HG03108 (cell line): ENCODE data around the gene CDK14.
A peak's percentile ranks its signal among the peaks of the same experiment; 100 is the strongest.

Experiments used
- ATAC-seq: cut with Tn5 transposase; IDR thresholded peaks from one replicate; pipeline ENCODE4 v1.9.1; 2021; ENCODE audit warnings: moderate library complexity; ENCODE audit not compliant: unreplicated experiment

Gene CDK14

DNA sequence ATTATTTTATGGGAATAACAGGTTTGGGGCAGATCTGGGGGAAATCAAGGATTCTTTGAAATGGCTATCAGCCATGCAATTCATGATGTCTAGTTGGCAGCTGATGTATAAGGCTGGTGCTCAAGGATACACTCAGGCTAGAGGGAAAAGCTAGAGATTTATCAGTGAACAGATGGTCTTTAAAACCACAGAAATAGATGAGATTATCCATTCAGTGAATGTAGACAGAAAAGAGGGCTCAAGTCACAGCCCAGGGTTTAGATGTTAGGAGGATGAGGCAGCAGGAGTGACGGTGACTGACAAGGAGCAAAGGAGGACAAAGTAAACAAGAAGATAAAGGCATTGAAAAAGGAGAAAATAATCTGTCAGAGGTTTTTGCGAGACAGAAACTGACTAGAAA, 238.7 kb downstream of the CDK14 start:
- no peak for ATAC-seq

DNA sequence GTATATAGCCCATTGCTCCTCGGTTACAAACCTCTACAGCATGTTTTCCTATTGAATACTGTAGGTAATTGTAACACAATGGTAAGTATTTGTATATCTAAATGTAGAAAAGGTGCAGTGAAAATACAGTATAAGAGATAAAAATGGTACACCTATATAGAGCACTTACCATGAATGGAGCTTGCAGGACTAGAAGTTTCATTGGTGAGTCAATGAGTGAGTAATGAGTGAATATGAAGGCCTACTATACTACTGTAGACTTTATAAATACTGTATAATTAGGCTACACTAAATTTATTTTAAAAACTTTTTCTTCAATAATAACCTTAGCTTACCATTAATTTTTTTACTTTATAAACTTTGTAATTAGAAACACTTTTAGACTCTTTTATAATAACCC, 239.7 kb downstream of the CDK14 start:
- no peak for ATAC-seq

DNA sequence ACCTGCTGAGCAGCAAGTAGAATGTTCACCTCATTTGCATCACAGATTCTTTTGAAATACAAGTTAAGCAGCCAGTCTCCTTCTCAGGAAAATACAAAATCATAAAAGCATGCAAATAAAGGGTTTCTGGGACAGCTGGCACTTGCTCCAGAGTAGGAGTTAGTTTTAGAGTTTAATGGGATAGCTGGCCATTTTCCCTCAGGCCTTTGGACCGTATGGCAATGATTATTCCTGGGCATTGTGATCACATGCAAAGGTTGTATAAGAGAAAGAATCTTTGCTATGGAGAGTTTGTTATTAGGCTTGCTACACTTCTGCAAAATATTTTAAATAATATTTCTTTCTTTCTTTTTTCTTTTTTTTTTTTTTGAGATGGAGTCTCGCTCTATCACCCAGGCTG, 240.8 kb downstream of the CDK14 start:
- no peak for ATAC-seq

DNA sequence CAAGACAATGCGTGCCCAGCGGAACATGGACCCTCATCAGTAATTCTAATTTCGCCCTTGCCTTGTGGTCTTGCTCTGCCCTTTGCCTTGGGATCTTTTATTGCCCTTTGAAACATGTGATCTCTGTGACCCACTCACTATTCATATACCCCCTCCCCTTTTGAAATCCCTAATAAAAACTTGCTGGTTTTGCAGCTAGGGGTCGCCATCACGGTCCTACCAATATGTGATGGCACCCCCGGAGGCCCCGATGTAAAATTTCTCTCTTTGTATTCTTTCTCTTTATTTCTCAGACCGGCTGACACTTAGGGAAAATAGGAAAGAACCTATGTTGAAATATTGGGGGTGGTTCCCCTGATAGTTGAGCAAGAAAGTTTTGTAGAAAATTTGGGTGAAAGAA, 242.7 kb downstream of the CDK14 start:
- no peak for ATAC-seq

DNA sequence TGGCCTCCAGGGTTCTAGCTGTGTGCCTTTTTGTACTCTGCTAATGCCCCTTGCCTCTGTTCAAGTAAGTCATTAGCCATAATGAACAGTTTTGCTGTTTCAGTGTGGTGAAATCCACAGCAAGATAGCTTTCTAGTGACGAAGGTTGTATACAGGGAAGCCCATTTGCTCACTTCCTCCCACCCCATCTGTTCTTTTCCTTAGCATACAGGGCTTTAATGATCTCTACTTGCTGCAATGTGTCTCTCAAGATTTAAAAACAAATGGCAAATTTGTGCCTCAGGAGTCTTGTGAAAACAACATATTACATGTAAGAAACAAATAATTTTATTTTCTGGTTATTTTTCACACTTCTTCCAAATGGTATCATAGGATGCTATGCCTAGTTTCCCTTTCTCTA, 243.2 kb downstream of the CDK14 start:
- ATAC-seq: no peak

DNA sequence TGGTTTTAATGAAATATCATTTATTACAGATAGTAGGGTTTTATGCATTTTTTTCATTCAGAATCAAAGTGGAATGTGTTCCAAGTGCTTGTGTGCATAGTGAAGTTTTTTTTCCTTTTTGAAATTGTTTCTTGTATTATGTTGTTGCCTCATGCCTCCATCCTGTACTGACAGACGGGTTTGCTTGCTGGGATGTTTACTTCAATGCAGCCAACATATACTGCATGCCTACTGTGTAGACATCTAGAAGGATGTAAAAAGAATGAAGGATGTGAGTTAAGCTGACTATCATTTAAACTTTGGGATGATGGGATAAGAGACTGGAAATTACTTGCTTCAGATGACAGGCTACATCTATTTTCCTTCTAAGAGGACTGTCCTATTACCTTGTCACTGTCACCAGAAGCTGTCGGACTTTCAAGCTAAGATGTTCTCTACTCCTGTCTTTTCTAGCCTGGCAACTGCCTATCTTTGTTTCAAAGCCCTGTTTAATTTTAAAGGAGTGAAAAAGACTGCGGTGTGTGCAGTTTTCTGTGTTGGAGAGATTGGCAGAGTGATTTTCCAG, 243.7 kb downstream of the CDK14 start:
- ATAC-seq: no peak

DNA sequence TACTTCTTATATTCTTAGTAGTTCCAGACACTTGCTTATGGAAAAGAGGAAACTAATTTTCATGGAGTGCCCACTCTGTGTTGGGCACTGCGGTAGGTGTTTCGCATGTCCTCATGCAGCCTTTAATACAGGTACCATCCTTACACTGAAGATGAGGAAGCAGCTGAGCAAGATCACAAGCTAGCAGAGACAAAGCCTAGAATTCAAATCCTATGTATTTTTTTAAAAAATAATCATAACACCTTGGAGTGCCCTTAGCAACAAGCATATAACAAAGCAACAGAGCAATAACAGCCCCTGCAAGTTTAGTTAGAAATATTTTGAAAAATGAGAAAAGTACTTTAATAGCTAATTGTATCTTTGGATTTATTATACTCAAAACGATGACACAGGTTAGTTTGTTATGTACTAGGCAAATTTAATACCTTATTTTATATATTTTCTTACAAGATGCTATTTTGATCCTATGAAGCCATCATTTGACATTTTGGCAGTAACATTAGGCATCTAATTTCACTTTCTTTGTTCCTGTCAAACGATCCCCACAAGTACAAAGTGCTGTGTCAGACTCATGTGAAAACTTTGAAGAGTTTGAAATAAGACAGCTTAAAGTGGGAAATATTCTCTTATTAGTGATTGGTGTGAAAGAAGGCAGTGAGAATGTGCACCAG, 245.8 kb downstream of the CDK14 start:
- ATAC-seq: no peak

DNA sequence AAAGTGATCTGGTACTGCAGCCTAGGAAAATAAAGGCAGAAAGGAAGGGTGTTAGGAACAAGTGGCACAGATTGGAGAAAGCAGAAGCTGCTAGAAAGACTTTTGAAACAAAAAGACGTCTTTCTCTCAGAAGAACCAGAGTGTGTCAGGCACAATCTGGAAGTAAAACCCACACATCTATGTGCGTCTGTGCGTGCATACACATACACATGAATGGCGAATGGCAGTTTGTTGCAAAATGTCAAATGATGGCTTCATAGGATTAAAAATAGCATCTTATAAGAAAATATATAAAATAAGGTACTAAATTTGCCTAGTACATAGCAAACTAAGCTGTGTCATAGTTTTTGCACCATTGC, 246.3 kb downstream of the CDK14 start:
- ATAC-seq: no peak

DNA sequence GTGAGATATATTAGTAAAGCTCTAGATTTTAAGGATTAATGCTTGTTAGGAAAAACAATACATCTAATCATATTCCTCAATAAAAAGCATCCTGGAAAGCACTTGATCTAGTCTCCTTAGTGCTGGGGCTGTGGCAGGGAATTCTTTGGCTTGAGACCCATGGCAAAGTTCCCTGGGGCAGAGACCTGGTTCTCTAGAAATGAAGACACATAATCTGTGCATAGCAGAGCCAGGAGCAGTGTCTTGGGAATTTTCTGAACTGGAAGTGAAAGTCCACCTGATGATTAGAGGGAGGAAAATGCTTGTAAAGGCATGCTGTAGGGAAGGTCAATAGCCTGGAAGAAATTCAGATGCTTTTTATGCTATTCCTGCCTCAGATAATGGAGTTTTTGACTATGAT, 247.4 kb downstream of the CDK14 start:
- ATAC-seq: no peak

DNA sequence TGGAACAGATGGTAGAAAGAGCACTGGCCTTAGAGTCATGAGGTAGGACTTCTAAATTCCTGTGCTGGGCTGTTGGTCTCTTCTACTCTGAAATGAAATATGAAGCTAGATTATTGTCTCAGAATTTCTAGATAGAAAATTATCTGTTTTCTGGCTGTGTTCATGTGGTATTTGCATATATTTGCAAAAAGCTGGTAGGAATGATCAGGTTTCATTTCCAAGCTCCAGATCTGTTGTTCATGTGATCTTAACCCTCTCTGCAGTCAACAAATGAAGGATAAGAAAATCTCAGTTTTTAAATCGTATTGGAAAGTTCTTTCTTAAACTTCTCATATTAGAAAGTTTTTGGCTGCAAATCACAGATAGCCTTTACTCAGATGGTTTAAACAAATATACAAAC, 248.3 kb downstream of the CDK14 start:
- no peak for ATAC-seq

DNA sequence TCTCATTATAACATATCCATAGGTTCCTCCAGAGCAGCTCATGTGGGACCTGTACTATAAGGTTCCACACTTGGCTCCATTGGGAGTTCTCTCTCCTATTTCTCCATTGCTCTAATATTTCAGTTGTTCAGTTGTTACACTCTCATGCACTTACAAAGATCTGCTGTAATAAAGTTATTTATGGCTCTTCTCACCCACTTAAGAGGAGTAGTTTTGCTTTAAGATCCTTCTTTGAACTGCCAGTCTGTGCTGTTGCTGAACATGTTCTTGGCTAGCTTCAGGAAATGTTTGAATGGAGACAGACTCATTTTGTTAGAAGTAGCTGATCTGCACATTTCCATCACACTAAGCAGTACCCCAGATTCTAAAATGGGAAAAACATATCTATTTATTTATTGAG, 250.1 kb downstream of the CDK14 start:
- ATAC-seq: no peak

DNA sequence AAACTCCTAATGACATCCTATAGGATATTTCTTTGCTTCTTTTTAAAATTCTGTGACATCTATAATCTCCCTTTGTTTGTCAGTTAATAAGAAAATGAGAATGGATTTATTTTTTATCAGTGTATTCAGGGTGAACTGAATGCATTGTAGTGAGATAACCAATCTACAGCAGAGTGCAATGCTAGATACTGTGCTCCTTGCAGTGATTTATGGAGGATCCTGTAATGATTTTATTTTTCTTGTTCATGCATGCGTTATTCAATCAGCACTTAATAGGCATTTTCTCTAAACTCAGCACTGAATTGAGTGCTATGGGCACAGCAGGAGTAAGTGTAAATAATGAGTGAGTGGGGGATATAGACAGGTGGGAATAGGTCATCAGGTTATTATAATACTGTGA, 253.9 kb downstream of the CDK14 start:
- no peak for ATAC-seq

DNA sequence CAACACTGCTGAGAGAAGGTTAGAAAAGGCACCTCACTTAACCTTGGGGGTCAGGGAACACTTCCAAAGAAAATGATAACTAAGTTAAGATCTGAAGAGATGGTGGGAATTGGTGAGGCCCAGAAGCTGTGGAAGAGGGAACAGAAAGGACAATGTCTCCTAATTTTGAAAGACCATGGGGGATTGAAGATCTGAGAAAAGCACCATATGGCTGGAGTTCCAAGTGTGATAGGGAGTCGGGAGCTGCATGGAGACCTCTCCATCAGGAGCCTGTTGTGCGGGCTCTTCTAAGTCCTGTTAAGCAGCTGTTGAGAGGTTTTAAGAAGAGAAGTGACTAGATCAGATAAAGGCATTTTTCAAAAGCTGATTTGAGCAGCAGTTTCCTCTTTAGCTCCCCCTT, 254.3 kb downstream of the CDK14 start:
- ATAC-seq: no peak

DNA sequence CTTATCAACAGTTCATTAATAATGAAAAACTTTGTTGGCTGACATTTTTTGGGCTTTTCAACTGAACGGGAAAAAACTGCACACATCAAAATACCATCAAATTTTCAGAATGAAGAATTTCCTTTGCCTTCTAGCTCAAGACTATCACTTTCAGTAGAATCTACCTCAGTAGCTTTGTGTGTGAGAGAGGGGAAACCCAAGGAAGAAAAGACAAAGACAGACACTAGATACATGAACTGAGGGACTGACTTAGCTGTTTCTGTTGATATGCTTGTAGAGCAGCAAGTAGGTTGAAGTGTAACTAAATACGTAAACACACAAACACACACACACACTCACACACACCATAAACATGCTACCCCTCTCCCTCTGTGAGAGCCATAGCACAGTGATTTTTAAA, 257.1 kb downstream of the CDK14 start:
- no peak for ATAC-seq

DNA sequence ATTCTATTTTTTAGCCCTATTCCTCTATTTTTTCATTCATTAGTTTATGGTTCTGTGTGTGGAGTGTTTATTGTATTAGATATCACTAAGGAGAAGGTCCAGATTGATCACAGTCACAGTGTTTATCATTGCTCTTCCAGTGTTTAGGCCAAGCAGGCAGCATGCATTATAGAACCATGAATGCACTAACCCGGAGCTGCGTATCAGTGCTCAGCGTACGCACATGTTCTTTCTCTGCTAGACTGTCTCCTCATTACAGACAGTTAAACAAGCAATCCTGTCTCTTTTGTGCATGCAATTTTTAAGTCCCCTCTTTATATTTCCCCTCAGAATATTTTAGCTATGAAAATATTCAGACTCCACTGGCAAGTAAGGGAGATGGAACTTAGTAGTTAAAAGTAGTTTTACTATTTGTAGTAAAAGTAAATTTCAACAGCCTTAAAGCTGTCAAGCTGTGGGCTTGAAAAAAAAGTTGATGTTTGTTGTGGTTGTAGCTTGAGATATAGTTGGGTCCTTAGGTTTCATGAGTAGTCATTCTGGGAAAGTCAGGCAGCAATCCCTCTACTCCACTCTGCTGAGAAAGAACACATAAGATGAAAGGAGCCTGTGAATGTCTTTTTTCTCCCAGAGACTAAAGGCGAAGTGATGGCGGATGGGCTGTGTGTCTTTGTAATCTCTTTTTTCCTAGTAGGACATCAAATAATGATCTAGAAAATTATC, 260.4 kb downstream of the CDK14 start:
- ATAC-seq: no peak

DNA sequence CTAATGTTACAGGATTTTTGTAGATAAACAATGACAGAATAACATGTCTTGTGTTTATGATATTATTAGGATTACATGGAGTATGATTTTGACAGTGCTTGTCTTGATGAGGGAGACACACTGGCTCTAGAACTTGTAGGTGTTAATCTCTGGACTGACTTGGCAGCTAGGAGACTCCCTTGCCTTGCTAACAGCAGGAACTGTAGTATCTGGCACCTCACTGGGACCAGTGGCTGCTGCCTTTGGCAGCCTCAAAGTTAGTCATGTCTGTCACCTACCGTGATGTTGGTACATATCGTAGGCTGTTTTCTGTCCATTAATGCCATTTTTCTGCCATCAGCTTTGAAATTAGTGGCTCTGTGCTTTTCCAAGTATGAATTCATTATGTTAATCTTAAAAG, 261.5 kb downstream of the CDK14 start:
- ATAC-seq: no peak

DNA sequence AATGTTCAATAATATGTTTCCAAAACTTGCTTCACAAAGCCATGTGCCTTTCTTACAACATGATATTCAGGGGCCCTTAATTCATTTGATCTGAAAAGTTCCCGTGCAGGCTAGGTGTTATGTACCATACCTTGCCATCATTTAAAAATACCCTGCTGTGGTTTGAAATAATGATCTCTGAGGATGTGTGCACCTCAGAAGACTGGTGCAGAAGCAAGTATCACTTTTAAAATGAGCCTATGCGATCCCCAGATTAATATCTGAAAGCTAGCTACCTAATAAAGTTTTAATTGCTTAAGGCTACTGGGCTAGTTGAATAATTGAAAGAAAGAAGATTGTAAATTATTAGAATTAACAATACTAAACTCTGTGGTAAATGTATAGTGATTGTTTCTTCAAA, 262.4 kb downstream of the CDK14 start:
- peak; percentile 56 for ATAC-seq

DNA sequence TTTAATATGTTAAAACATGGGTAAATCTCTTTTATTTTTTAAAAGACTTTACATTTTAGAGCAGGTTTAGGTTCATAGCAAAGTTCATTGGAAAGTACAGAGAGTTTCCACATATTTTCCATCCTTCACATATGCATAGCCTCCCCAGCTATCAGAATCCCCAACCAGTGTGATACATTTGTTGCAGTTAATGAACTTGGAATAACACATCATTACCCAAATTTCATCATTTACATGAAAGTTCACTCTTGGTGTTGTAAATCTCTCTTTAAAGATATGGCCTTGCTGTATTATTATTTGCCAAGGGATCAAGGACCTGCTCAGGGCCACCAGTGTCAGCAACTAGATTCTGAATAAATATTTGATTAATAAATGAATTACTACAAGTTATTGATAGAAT, 263.4 kb downstream of the CDK14 start:
- no peak for ATAC-seq

DNA sequence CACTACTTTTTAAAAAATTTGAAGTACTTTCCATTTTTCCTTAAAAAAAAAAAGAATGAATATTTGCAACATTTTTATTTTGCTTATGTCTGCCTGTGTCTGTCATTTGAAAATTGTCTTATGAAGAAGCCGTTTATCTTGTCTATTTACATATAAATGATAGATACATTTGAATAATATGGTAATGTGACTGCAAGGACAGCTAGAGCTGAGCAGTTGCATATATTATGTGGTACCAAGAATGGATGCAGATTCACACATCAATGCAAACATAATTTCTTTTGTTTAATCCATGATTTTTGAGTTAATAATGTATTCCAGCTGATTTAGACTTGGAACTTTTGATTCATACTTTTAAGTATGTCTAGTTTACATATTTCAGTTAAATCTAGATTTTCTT, 268.0 kb downstream of the CDK14 start:
- no peak for ATAC-seq

DNA sequence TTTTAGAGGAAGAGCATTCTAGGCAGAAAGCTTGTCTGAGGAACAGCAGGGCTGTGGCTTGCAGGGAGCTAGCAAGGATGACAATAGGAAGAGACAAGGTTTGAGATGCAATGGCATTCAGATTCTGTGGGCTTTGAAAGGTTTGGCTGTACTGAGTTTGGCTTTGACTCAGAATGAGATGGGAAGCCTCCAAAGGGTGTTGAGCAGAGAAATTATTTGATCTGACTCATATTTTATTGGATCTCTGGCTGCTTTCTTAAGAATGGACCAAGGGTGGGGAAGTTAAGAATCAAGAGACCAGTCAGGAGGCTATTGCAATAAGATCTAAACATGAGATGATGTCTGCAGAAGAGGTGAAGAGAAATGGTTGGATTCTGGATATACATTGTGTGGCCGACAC, 273.2 kb downstream of the CDK14 start:
- no peak for ATAC-seq

DNA sequence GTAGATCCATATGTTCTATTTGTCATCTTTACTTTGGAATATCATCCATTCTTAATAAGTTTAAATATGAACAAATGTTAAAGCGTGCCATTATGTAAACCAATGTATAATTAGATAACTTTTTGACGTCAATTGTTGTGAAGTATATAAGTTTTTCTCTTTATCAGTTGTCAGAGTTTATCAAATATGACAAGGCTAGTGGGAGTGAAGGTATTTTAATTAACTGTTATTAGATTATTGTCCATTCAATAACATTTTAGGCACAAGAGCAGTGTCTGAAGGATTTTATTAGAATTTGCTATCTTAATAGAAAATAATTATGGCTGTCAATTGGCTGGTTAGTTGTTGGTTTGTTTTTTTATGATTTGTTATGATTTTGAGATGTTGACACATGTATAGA, 280.6 kb downstream of the CDK14 start:
- no peak for ATAC-seq

DNA sequence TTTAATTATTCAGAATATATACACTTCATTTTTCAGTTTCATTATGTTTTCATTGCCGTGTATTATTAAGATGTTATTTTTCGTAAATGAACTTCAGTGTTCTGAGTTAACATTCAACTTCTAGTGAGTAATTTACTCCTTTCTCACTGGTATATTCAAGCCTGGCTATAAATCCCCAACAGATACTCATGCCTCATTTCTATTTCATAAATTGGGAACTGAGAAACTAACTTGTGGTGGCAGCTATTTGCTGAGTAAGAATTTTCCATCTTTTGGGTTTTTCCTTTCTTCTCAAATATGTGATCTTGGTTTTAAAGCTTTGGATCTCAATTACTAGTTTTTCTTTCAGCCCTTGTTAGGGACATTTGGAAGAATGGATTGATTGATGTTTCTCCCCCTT, 281.1 kb downstream of the CDK14 start:
- peak; percentile 79 for ATAC-seq

DNA sequence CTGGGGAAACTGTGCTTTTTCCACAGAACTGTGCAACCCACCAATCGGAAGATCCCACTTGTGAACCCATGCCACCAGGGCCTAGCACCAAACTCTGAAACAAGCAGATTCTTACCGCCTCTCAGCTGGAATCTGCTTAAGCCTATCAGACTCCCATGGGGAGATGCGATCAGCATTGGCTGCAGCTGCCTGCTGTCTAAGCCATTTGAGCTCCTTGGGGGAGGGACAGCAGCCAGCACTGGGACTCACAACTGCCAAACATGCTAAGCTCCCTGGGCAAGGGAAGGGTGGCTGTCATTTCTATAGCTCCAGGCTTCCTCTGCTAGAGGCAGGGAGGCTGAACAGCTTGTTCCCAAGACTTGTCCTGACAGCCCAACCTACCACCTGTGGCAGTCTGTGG, 283.8 kb downstream of the CDK14 start:
- ATAC-seq: no peak
